Effector CD8-positive, alpha-beta T cell (primary cell): ENCODE results near the gene BNC2.
"Not testable (repeated sequence)": the region's sequence is repeated elsewhere in the genome, so short reads cannot be mapped to it uniquely, and the experiment has no call there.

Source experiments
- DNase-seq: peaks from one replicate; lab custom pipeline; 2025; lab: John Stamatoyannopoulos, UW
- total RNA-seq, 4 experiments: gene quantifications; one replicate each; lab custom pipeline; 2026; lab: John Stamatoyannopoulos, UW

The BNC2 gene
- total RNA-seq = 0.44 to 10.9 (median 7.0) reads per million in 4 experiments

GRCh38 chr9:16870596-16871335 lies at the start of gene BNC2:
Gene BNC2, minus strand, starts transcription at chr9:16870670. Its CDS starts 22 bp downstream, at chr9:16870648.
- no peak for DNase-seq

DNA sequence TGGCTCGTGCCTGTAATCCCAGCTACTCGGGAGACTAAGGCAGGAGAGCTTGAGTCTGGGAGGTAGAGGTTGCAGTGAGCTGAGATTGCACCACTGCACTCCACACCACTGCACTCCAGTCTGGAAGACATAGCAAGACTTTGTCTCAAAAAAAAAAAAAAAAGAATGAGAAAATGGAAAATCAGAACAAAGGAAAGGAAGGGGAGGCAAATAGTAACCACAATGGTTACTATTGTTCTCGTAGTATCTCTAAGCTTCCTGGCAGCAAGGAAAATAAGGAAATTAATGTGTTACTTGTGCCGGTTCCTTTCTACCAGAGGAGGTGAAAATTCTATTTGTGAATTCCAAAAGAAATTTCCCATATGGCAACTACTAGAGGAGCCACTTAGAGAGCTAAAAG lies 48.5 kb upstream of the BNC2 start:
- DNase-seq = no peak

GRCh38 chr9:16915126-16915831 lies 44.8 kb upstream of the BNC2 start:
- DNase-seq = no peak

GRCh38 chr9:16912197-16912596 lies 41.7 kb upstream of the BNC2 start:
- no peak for DNase-seq

DNA sequence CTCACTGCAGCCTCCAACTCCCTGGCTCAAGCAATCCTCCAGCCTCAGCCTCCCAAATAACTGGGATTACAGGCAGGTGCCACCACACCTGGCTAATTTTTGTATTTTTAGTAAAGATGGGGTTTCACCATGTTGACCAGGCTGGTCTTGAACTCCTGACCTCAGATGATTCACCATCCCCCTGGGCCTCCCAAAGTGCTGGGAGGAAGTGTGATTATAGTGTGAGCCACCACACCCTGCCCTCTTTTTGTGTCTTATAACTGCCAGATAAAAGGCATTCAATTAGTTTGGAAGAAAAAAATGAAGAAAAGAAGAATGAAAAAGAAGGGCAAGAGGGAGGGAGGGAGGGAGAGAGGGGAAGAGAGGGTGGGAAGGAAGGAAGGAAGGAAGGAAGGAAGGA lies 37.7 kb upstream of the BNC2 start:
- not testable (repeated sequence) for DNase-seq

- DNase-seq = no peak
Observed at GRCh38 chr9:16904655-16905054, 34.2 kb upstream of the BNC2 start.

GRCh38 chr9:16901590-16901989 lies 31.1 kb upstream of the BNC2 start:
- no peak for DNase-seq

DNA sequence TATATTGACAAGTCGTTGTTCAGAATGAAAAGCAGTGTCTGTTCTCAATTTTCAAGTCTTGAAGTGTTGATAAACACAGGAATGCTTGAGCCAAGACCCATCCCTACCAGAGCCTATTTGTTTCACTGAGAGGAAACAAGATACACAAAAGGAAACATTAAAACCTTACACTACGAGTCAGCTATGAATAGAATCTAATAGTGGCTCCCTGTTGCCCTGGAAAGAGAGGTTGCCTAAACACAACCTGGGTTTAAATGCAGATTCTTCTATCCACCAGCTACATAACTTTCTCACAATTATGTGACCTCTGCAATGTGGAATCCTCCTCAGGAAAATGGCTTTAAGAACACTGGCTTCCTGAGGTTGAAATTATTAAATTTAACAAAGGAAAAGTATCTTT lies 29.1 kb upstream of the BNC2 start:
- DNase-seq = no peak

GRCh38 chr9:16898464-16898863 lies 28.0 kb upstream of the BNC2 start:
- no peak for DNase-seq

DNA sequence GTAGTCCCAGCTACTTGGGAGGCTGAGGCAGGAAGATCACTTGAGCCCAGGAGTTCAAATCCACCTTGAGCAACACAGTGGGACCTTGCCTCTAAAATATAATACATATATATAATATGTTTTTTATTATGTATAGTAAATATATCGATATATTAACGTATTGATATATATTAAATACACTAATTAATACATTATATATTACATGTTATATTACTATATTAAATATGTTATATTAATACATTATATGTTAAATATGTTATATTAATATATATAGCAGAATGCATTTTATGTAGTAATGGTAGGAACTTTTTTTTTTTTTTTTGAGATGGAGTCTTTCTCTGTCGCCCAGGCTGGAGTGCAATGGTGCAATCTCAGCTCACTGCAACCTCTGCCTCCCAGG lies 18.1 kb upstream of the BNC2 start:
- no peak for DNase-seq

- DNase-seq = no peak
Observed at GRCh38 chr9:16885931-16886330, 15.5 kb upstream of the BNC2 start.

DNA sequence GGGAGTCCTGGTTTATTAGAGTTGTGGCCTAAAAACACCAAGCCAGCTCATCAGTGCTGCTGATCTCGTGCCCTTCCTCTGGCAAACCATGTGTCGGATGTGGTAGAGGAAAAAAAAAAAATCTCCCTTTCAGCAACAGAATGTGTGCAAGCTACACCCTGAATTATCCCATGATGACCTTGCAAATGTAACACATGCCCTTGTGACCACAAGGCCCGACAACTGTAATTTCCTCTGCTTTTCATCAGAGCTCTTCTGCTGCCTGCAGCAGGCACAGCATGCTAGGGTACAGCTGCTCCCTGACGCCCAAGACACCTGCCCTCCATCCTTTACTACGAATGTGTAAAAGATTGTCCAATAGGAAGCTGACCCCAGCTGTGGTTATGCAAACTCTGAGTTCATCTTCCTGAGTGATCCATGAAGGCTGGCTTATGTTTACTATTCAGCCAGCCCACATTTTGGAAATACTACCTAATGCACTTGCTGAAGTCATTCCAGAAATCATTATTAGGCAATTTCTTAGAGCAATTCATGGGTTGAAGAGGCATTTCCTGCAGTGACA lies 14.6 kb upstream of the BNC2 start:
- DNase-seq = no peak

DNA sequence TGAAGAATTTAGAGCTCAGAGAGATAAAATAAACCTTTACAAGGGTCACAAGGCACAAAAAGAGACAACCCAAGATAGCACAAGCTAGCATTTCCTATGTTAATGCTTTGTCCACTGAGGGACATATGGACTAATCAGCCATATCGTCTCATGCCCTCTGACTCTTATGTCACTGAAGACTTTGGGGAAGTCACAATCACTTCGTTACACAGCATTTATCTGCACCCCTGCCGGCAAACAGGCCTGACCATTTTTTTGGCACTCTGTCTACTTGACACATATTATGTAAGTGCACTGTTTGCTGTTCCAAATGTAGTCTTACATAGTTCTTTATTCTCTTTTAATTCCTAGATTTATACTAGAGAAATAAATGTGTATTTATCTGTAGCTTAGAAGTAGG lies 13.9 kb upstream of the BNC2 start:
- DNase-seq = no peak

- no peak for DNase-seq
Observed at GRCh38 chr9:16883586-16883985, 13.1 kb upstream of the BNC2 start.

- not testable (repeated sequence) for DNase-seq
Observed at GRCh38 chr9:16882440-16882839, 12.0 kb upstream of the BNC2 start.

GRCh38 chr9:16879416-16879815 lies 8.9 kb upstream of the BNC2 start:
- no peak for DNase-seq

GRCh38 chr9:16877256-16877655 lies 6.8 kb upstream of the BNC2 start:
- DNase-seq = no peak

DNA sequence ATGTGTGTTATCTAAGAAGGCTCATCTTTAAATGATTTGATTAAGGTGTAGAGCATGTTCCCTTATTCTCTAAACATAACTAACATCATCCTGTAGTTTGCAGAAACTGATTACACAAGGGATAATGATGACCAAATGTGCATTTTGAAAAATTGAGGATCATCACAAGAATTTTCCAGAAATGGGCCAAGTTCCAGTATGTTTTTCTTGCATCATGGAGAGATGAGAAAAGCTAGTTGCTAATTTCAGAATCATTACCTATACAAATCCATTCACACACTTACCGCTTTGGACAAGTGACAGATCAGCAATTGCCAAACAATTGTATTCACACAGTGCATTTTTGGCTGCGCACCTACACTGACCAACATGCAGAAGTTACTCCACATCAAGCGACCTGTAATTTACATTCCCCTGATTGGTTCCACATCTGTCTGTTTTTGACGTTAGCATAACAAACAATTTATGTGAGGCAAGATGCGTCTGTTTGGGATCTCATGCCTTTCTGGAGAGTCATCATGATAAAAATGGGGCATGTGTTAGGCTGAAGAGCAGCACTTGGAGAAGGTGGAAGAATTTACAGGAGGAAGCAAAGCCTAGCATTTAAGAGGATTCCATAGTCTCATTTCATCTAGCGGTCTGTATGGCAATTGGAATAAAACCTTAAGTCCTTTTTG lies 2.8 kb upstream of the BNC2 start:
- DNase-seq = no peak

GRCh38 chr9:16871336-16872151 lies 1.1 kb upstream of the BNC2 start:
- no peak for DNase-seq

DNA sequence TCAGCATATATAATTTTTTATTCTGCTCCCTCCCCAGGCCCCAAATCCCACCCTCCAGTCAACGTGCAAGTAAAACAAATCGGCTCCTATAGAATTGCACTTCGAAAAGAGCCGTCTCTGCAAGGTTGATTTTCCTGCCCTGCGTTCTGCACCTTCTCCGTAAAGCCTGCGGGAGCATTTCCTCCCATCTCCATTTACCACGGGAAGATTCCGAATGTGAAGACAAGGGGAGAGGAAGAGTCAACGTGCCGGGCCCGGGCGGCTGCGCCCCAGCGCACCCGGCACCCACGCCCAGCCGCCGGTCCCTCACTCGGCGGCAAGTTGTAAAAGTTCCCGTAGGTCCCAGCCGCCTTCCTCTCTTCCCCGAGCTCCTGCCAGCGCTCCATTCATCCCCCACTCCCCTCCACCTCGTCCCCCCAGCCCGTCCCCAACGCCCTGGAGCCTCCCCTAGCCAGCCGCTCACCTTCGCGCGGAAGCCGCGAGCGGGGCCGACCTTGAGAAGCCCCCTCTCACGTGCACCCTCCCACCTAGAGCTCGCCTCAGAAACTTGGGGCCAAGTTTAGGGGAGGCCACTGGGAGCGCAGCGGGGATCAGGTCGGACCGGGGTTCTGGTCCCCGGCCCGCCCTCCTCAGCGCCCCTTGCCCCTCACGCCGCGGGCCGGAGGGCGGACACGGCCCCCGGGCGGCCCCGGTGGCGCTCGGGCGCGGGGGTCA lies 431 bp downstream of the BNC2 start:
- DNase-seq = no peak
